Smooth muscle cell (in vitro differentiated cells): Measurements from ENCODE around the gene OR56B4. TPM values are rescaled to one million over a fixed set of nuclear protein-coding genes. Genes with fewer than 3 reads are reported as not detected.
A peak's percentile ranks its signal among the peaks of the same experiment; 100 is the strongest.
"Not testable (repeated sequence)": the region's sequence is repeated elsewhere in the genome, so short reads cannot be mapped to it uniquely, and the experiment has no call there.

Experiments
- DNase-seq: peaks from one replicate; lab custom pipeline; 2025; ENCODE audit not compliant: unreplicated experiment; lab: John Stamatoyannopoulos, UW
- H2AFZ ChIP-seq: fragments of 200-600 bp; sonication (generic); 2 replicates; pipeline ENCODE4 v1.6.0; 2016; ENCODE audit warnings: antibody characterized with exemption, low read depth, mild to moderate bottlenecking
- H3F3A ChIP-seq: fragments of 200-600 bp; sonication (generic); 2 replicates; pipeline ENCODE4 v1.6.0; 2017; ENCODE audit warnings: antibody characterized with exemption, low read depth
- H3K27ac ChIP-seq: fragments of 200-600 bp; sonication (generic); 2 replicates; pipeline ENCODE4 v1.5.1; 2016; ENCODE audit warnings: low read depth, mild to moderate bottlenecking
- H3K27me3 ChIP-seq: fragments of 200-600 bp; sonication (generic); 2 replicates; pipeline ENCODE4 v1.6.1; 2016; ENCODE audit warnings: low read depth, mild to moderate bottlenecking
- H3K36me3 ChIP-seq: fragments of 200-600 bp; sonication (generic); 2 replicates; pipeline ENCODE4 v1.5.1; 2016; ENCODE audit warnings: low read depth
- H3K4me1 ChIP-seq: fragments of 200-600 bp; sonication (generic); 2 replicates; pipeline ENCODE4 v1.5.1; 2016; ENCODE audit warnings: low read depth
- H3K4me2 ChIP-seq: fragments of 200-600 bp; sonication (generic); 2 replicates; pipeline ENCODE4 v1.6.0; 2016; ENCODE audit warnings: mild to moderate bottlenecking
- H3K4me3 ChIP-seq: fragments of 200-600 bp; sonication (generic); 2 replicates; pipeline ENCODE4 v1.5.1; 2016; ENCODE audit warnings: mild to moderate bottlenecking
- H3K79me2 ChIP-seq: fragments of 200-600 bp; sonication (generic); 2 replicates; pipeline ENCODE4 v1.6.0; 2016; ENCODE audit warnings: low read depth, mild to moderate bottlenecking
- H3K9ac ChIP-seq: fragments of 200-600 bp; sonication (generic); 2 replicates; pipeline ENCODE4 v1.6.0; 2016; ENCODE audit warnings: low read depth
- H3K9me3 ChIP-seq: fragments of 200-600 bp; sonication (generic); replicated peaks from 2 replicates; pipeline ENCODE4 v1.5.1; 2016; ENCODE audit warnings: low read depth
- H4K20me1 ChIP-seq: fragments of 200-600 bp; sonication (generic); 2 replicates; pipeline ENCODE4 v1.6.0; 2016; ENCODE audit warnings: low read depth
- WGBS: methylation state at CpG from one replicate; pipeline ENCODE4 v1.1.7; 2016; ENCODE audit warnings: low lambda C conversion rate; 5-methylcytosine and 5-hydroxymethylcytosine counted together
- polyA plus RNA-seq: library from polyadenylated mRNA; unstranded; fragments of >200 nt; fragmentation: Nextera tagmentation; extraction: Ambion mirVana; gene quantifications from 2 replicates; pipeline ENCODE4 v1.2.1, GENCODE V29; 2016
- total RNA-seq: library from RNA; depleted of rRNA; stranded (reverse); fragments of >200 nt; gene quantifications from 2 replicates; pipeline ENCODE4 v1.2.3, GENCODE V29; 2014
- TF ChIP-seq, protein P1 (sequence below): fragments of 200-600 bp; sonication (generic); IDR thresholded peaks from 2 replicates; pipeline ENCODE4 v1.5.1; 2017; ENCODE audit warnings: borderline replicate concordance, mild to moderate bottlenecking, antibody characterized with exemption; ENCODE audit not compliant: insufficient read depth, poor library complexity, severe bottlenecking

The OR56B4 gene, protein sequence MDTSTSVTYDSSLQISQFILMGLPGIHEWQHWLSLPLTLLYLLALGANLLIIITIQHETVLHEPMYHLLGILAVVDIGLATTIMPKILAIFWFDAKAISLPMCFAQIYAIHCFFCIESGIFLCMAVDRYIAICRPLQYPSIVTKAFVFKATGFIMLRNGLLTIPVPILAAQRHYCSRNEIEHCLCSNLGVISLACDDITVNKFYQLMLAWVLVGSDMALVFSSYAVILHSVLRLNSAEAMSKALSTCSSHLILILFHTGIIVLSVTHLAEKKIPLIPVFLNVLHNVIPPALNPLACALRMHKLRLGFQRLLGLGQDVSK
- total RNA-seq (not detected in 2 replicates), polyA plus RNA-seq (0.15 TPM in 1 of 2 replicates, not detected in the other)

DNA sequence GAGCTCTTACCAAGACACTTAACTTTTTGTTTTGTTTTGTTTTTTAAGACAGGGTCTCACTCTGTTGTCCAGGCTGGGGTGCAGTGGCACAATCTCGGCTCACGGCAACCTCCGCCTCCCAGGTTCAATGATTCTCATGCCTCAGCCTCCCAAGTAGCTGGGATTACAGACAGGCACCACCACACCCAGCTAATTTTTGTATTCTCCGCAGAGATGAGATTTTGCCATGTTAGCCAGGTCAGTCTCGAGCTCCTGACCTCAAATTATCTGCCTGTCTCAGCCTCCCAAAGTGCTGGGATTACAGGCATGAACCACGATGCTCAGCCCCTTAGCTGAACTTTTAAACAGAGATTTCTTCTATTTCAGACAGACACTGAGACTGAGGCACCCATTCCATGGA lies at the start of gene OR56B4:
TSS of gene OR56B4 (plus strand) at position 301 of the 400 bp plus-strand sequence. CDS start at position 396, 95 bp downstream.
- not testable (repeated sequence) for H3K27ac ChIP-seq, H3K4me2 ChIP-seq, H3F3A ChIP-seq, H3K36me3 ChIP-seq, H2AFZ ChIP-seq, H3K4me1 ChIP-seq, H3K27me3 ChIP-seq, H3K79me2 ChIP-seq, H4K20me1 ChIP-seq, H3K9ac ChIP-seq, DNase-seq, H3K4me3 ChIP-seq, H3K9me3 ChIP-seq
- 95% methylated on average over 6 of the region's 6 CpGs for WGBS

DNA sequence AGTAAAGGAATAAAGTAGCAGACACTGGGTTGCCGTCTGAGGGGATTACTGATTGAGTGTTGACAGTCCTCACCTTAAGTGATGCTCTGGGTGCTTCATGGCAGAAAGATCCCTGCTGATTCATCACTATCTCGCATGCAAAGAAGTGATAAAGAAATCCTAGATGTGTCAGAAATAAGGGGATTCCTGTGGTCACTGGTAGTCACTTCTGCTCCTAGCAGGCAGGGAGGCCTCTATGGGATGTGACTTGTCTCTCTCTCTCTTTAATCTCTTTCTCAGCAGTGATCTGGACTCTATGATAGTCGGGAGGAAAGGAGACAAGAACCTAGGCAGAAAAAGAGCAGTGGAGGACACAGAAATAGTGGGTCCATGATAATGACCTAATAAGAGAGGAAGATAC lies 46.0 kb upstream of the OR56B4 start:
- H3K79me2 ChIP-seq: no peaks in the 10 kb centered on the region
- H3K27me3 ChIP-seq: no peaks in the 10 kb centered on the region
- no peak overlapping the region for H3K9ac ChIP-seq
- TF ChIP-seq, protein P1, sequence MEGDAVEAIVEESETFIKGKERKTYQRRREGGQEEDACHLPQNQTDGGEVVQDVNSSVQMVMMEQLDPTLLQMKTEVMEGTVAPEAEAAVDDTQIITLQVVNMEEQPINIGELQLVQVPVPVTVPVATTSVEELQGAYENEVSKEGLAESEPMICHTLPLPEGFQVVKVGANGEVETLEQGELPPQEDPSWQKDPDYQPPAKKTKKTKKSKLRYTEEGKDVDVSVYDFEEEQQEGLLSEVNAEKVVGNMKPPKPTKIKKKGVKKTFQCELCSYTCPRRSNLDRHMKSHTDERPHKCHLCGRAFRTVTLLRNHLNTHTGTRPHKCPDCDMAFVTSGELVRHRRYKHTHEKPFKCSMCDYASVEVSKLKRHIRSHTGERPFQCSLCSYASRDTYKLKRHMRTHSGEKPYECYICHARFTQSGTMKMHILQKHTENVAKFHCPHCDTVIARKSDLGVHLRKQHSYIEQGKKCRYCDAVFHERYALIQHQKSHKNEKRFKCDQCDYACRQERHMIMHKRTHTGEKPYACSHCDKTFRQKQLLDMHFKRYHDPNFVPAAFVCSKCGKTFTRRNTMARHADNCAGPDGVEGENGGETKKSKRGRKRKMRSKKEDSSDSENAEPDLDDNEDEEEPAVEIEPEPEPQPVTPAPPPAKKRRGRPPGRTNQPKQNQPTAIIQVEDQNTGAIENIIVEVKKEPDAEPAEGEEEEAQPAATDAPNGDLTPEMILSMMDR: no peak
- 15% methylated on average over 3 of the region's 3 CpGs for WGBS
- no peak overlapping the region for H2AFZ ChIP-seq
- no peaks in the 10 kb centered on the region for H3K9me3 ChIP-seq
- H3K36me3 ChIP-seq: no peaks in the 10 kb centered on the region
- no peak for DNase-seq
- H3K4me2 ChIP-seq: peak overlapping the region; percentile 31
- H3K27ac ChIP-seq: peak overlapping the region; percentile 35
- no peaks in the 10 kb centered on the region for H3K4me1 ChIP-seq
- no peaks in the 10 kb centered on the region for H4K20me1 ChIP-seq
- no peak overlapping the region for H3K4me3 ChIP-seq
- H3F3A ChIP-seq: no peaks in the 10 kb centered on the region

DNA sequence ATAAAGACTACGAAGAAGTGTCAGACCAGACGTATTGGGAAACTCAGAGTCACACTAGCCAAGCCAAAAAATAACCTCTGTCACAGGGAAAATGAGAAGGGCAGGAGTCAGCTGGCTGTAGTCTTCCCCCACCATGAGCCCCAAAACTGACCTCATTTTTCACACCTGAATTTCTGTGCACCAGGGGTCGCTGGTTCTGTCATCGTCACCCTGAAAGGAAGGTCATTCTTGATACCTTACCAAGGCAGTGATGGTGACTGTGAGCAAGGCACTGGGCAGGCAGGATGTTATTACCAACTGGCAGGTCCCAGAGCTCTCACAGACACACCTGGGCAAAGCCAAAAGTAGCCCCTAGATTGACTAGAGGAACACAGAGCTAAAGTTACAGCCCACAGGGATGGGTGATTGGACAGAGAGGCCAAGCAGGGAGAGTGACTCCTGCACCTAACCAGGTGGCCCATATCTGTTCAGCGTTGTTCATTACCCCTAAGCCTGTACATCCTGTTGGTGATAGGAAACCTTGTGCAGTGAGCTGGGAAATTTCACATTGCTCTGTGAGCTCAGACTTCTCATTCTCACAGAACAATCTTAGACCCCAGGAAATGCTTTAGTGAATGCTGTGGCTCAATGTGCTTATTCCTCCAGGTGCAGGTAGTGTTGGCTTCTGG lies 44.7 kb upstream of the OR56B4 start:
- no peak overlapping the region for H3K9ac ChIP-seq
- no peaks in the 10 kb centered on the region for H4K20me1 ChIP-seq
- no peaks in the 10 kb centered on the region for H3K36me3 ChIP-seq
- TF ChIP-seq, protein P1: no peak
- no peak overlapping the region for H3K4me3 ChIP-seq
- no peaks in the 10 kb centered on the region for H3F3A ChIP-seq
- H3K79me2 ChIP-seq: no peaks in the 10 kb centered on the region
- WGBS: 76% methylated on average over 5 of the region's 5 CpGs
- DNase-seq: no peak
- no peaks in the 10 kb centered on the region for H3K4me1 ChIP-seq
- H3K27me3 ChIP-seq: no peaks in the 10 kb centered on the region
- no peaks in the 10 kb centered on the region for H3K9me3 ChIP-seq
- H2AFZ ChIP-seq: no peak overlapping the region
- H3K4me2 ChIP-seq: no peak overlapping the region
- no peak overlapping the region for H3K27ac ChIP-seq

DNA sequence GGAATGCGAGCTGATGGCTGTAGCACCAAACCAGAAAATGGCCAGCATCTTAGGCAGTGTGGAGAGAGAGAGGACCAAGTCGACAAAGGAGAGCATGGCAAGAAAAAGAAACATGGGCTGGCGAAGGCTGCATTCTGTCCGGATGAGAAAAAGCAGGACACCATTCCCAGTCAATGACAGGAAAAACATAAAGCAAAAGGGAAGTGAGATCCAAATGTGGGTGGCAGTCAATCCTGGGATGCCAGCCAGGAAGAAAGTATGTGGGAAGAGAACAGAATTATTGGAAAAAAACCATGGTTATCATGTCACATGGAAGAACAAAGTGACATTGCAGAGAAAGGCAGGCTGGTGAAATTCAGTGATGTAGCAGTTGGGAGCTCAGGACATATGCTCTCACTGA lies 40.0 kb upstream of the OR56B4 start:
- H3K4me2 ChIP-seq: no peak overlapping the region
- no peak for DNase-seq
- no peaks in the 10 kb centered on the region for H3K9me3 ChIP-seq
- H3K27me3 ChIP-seq: no peaks in the 10 kb centered on the region
- H3K4me3 ChIP-seq: no peak overlapping the region
- H4K20me1 ChIP-seq: no peaks in the 10 kb centered on the region
- no peaks in the 10 kb centered on the region for H3F3A ChIP-seq
- no peak overlapping the region for H2AFZ ChIP-seq
- WGBS: 80% methylated on average over 4 of the region's 4 CpGs
- H3K79me2 ChIP-seq: no peaks in the 10 kb centered on the region
- TF ChIP-seq, protein P1: no peak
- H3K27ac ChIP-seq: no peak overlapping the region
- H3K36me3 ChIP-seq: no peaks in the 10 kb centered on the region
- no peaks in the 10 kb centered on the region for H3K4me1 ChIP-seq
- H3K9ac ChIP-seq: no peak overlapping the region

DNA sequence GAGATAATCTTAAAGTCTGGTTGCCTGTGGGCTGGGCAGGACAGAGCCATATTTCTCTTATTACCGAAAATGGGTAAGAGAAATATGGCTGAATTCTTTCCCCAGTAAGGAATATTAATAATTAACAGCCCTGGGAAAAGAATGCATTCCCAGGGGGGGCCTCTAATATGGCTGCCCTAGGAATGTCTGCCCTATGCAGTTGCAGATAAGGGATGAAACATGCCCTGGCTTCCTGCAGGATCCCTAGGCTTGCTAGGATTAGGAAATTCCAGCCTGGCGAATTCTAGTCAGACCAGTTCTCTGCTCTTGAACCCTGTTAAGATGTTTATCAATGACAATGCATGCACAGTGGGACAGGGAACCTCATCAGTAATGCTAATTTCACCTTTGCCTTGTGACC lies 31.0 kb upstream of the OR56B4 start:
- not testable (repeated sequence) for H3K36me3 ChIP-seq, H2AFZ ChIP-seq, DNase-seq, H3K4me2 ChIP-seq, H4K20me1 ChIP-seq, H3K4me1 ChIP-seq, H3K9ac ChIP-seq, H3K27ac ChIP-seq, H3K79me2 ChIP-seq, H3K27me3 ChIP-seq, H3K4me3 ChIP-seq, H3F3A ChIP-seq, H3K9me3 ChIP-seq
- WGBS: 82% methylated on average over 2 of the region's 2 CpGs
